Measurements from ENCODE around the gene JAM3.

DNA sequence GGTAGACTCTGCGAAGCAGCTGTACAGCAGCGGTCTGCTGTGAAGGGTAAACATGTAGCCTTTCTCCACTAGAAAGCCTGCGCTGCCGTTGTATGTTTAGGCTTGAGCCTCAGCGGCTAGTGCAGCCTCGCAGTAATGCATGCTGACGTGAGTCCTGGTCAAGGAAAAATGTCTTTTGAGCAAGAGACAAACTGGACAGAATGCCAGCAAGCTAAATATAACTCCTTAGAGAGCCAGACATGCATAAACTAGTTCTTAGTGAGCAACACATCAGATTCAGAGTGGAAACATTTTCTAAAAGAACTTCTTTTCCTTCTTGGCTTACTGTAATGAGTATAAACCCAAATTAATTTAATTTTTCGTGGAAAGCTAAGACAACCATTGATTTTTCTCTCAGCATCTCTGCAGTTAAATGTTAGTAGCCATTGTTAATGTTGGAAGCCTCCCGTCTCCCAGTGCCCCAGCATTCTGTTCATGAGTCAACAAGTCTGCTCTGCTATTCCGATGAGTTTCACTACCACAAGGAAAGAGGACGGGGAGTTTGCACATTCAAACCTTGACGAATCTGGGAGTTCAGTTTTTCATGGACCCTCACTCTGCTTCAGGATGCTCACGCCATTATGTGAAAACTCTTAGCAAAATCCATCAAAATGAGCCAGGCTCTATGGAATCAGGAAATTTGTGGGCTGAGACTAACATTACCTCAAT lies 51.4 kb downstream of the JAM3 start:
- peak in 1 of 3 donors; percentile 19 for TF ChIP-seq POLR2AphosphoS5 (IDR thresholded peaks at IDR 0.05)
- TF ChIP-seq, protein P1, sequence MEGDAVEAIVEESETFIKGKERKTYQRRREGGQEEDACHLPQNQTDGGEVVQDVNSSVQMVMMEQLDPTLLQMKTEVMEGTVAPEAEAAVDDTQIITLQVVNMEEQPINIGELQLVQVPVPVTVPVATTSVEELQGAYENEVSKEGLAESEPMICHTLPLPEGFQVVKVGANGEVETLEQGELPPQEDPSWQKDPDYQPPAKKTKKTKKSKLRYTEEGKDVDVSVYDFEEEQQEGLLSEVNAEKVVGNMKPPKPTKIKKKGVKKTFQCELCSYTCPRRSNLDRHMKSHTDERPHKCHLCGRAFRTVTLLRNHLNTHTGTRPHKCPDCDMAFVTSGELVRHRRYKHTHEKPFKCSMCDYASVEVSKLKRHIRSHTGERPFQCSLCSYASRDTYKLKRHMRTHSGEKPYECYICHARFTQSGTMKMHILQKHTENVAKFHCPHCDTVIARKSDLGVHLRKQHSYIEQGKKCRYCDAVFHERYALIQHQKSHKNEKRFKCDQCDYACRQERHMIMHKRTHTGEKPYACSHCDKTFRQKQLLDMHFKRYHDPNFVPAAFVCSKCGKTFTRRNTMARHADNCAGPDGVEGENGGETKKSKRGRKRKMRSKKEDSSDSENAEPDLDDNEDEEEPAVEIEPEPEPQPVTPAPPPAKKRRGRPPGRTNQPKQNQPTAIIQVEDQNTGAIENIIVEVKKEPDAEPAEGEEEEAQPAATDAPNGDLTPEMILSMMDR (IDR thresholded peaks at IDR 0.05) = no peak

Data from breast epithelium (tissue), 3 donors.